Glomerular visceral epithelial cell (primary cell): Measurements from ENCODE around the gene DPEP2NB.
"Not testable (repeated sequence)": the region's sequence is repeated elsewhere in the genome, so short reads cannot be mapped to it uniquely, and the experiment has no call there.

Source experiments
- DNase-seq: peaks from one replicate; pipeline ENCODE4 v3.0.0-alpha.2; 2016; ENCODE audit errors: extremely low spot score

DPEP2NB gene

GRCh38 chr16:68013440-68013839 lies 2.3 kb downstream of the DPEP2NB start:
- DNase-seq = no peak

GRCh38 chr16:68009872-68010271 lies 5.8 kb downstream of the DPEP2NB start:
- DNase-seq = not testable (repeated sequence)

- no peak for DNase-seq
These were observed 6.5 kb downstream of the DPEP2NB start for GRCh38 chr16:68009157-68009735.

- no peak for DNase-seq
These were observed 9.9 kb downstream of the DPEP2NB start for GRCh38 chr16:68005786-68006286.

- no peak for DNase-seq
These were observed 10.5 kb downstream of the DPEP2NB start for GRCh38 chr16:68005211-68005610.

GRCh38 chr16:68003031-68003430 lies 12.7 kb downstream of the DPEP2NB start:
- no peak for DNase-seq

- no peak for DNase-seq
These were observed 15.3 kb downstream of the DPEP2NB start for GRCh38 chr16:68000450-68000849.

GRCh38 chr16:67999985-68000384 lies 15.7 kb downstream of the DPEP2NB start:
- DNase-seq = no peak

GRCh38 chr16:67998779-67999688 lies 16.7 kb downstream of the DPEP2NB start, which contains the start of gene DPEP2:
DPEP2 (minus strand) TSS chr16:67999484; CDS start chr16:67993212, 6,272 bp downstream.
- DNase-seq = not testable (repeated sequence)

- DNase-seq = not testable (repeated sequence)
These were observed 17.4 kb downstream of the DPEP2NB start for GRCh38 chr16:67998231-67998778.

- no peak for DNase-seq
These were observed 19.0 kb downstream of the DPEP2NB start for GRCh38 chr16:67996666-67997065.

- no peak for DNase-seq
These were observed 20.3 kb downstream of the DPEP2NB start for GRCh38 chr16:67995423-67995822.

GRCh38 chr16:67994040-67994408 lies 21.7 kb downstream of the DPEP2NB start:
- not testable (repeated sequence) for DNase-seq

- DNase-seq = peak; percentile 73
These were observed 22.3 kb downstream of the DPEP2NB start for GRCh38 chr16:67993207-67994039.

- DNase-seq = no peak
These were observed 23.0 kb downstream of the DPEP2NB start for GRCh38 chr16:67992661-67993206.

- DNase-seq = no peak
These were observed 25.7 kb downstream of the DPEP2NB start for GRCh38 chr16:67990018-67990386.

- no peak for DNase-seq
These were observed 26.2 kb downstream of the DPEP2NB start for GRCh38 chr16:67989322-67990017.

GRCh38 chr16:67988675-67989074 lies 27.0 kb downstream of the DPEP2NB start:
- no peak for DNase-seq

GRCh38 chr16:67987460-67988160 lies 28.1 kb downstream of the DPEP2NB start:
- DNase-seq = peak; percentile 40

GRCh38 chr16:67986949-67987348 lies 28.8 kb downstream of the DPEP2NB start:
- DNase-seq = no peak
